ENCODE results near the gene SLC1A3. TPM values are rescaled to one million over a fixed set of nuclear protein-coding genes. Genes with fewer than 3 reads are reported as not detected.

Gene SLC1A3
- total RNA-seq, 1 donor from 2014 or later, result not detected

DNA sequence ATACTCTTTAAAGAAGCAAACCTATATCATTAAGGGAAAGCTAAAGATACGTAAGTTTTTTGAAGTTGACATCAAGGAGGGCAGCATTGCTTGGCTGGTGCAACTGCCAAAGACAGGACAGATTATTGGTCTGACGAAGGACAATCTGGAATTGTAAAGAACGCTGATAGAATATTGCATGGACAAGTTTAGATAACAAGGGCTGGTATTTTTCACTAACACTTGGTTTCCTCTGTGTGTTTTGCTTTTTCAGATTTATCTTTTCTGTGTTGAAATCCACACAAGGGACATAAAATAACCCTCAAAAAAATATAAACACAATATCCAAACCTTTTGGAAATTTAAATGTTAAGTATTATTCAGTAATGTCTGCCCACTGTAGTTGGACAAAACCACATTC lies 39.7 kb downstream of the SLC1A3 start:
- Mint-ChIP-seq H3K27me3 (peaks cover 7% of the 10 kb centered on the region), H3K36me3 (ENCODE audit: low read depth) (no peaks in the 10 kb centered on the region), H3K4me3 (no peak overlapping the region), H3K27ac (no peak overlapping the region), H3K4me1 (no peaks in the 10 kb centered on the region), H3K9me3 (no peaks in the 10 kb centered on the region)
- no peak for DNase-seq
- intact Hi-C loops (cut with micrococcal nuclease), result no loop called here

DNA sequence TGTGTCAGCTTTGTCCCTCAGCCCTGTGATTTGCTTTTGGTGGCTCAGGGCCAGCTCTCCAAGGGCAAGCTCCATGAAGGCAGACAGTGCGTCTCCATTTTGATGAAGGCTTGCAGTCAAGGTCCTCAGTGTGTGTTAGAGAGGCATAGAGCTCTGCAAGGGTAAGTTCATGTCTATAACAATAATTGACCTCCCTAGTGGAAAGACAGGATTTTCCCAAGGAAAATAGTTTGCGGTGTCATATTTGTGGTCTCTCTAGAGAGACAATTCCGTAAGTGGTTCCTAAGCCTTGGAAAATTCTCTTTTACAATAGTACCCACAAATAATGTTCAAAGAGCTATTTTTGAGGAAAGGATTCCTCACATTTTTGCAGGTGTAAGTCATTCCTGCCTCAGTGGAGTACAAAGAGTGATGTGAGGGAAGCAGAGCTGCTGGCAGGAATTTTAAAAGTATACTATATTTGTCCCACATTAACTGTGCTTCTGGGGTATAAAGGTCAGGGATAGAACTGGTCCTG lies 40.2 kb downstream of the SLC1A3 start:
- Mint-ChIP-seq H3K27me3 (peaks cover 9% of the 10 kb centered on the region), H3K4me3 (no peak overlapping the region), H3K4me1 (no peaks in the 10 kb centered on the region), H3K27ac (no peak overlapping the region), H3K9me3 (no peaks in the 10 kb centered on the region), H3K36me3 (ENCODE audit: low read depth) (no peaks in the 10 kb centered on the region)
- intact Hi-C loops (cut with micrococcal nuclease), result no loop called here
- no peak for DNase-seq

DNA sequence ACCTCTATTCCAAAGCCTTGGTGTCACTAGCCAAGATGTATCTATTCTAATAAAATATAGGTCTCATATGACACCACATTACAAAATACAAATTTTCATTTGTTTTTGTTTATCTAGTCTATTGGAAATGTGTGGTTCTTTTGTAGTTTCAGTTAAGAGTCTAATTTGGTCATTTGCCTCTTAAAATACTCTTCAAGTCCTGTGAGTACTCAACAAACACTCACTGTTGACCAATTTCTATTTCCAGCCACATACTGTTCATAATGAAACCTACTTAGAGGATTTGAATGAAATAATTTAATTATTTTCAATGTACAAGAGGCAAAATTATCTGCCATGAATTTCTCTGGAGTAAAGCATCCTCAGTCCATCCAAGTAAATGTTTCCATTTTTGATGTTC lies 40.6 kb downstream of the SLC1A3 start:
- no peak overlapping the region for H3K27ac Mint-ChIP-seq
- no peak for DNase-seq
- H3K4me3 Mint-ChIP-seq, result no peak overlapping the region
- H3K27me3 Mint-ChIP-seq, result peaks cover 9% of the 10 kb centered on the region
- no peaks in the 10 kb centered on the region for H3K4me1 Mint-ChIP-seq
- H3K36me3 Mint-ChIP-seq (ENCODE audit: low read depth), result no peaks in the 10 kb centered on the region
- no peaks in the 10 kb centered on the region for H3K9me3 Mint-ChIP-seq
- intact Hi-C loops (cut with micrococcal nuclease), result no loop called here

DNA sequence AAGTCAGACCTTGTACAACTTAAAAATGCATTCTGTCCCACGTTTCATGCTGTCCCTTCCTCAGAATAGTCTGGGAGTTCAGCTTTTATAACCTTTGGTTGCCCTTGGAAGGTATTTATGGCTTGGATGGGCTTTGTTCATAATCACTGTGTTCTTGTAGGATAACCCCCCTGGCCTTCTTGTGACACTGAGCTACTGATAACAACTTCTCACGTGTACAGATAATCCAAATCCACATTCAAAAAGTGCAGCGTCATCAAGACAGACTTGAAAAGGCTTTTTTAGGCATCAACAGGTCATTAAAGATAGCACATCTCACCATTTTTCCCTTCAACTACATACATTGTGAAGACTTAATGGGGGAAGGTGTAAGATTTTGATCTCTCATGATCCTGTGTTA lies 42.0 kb downstream of the SLC1A3 start:
- no peak overlapping the region for H3K27ac Mint-ChIP-seq
- DNase-seq, result no peak
- intact Hi-C loops (cut with micrococcal nuclease), result no loop called here

DNA sequence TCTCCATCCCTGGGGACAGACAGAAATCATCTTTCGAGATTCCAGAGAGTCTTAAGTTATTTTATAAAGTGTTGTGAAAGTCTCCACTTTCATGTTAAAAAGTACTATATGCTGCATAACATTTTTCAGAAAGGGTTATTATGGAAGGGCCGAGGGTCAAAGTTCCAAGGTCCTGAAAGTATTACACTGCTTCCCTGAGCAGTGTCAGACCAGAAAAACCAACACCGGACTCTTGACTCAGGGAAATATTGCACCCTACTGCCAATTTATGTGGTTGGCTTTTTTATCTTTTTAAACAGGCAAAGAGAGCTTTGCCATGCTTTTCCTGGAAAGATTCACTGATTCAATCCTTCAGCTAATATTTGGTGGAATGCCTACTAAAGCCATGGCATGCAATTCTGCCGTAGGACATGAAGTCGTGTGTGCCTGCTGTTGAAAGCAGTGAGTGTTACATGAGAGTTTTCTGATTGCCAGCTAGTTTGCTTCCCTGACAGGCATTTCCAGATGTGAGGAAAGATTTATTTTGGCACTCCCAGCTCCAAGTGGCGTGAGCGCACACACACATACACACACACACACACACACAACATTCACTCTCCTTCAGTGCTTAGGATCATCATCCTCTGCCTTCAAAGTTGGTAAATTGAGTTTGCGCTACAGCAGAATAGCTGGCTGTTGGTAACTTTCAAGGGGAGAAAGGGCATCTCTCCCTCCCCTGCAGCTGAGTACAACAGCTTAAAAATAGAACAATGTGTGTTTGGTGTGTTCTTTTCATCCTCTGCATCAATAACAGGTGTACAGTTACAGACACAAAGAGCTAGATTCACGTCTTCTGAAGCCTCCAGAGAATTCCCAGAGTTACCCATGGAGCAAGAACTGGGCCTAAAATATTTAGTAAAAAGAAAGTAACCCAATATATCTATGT lies 45.6 kb downstream of the SLC1A3 start:
- H3K4me3 Mint-ChIP-seq, result no peak overlapping the region
- no peaks in the 10 kb centered on the region for H3K36me3 Mint-ChIP-seq (ENCODE audit: low read depth)
- H3K4me1 Mint-ChIP-seq, result no peaks in the 10 kb centered on the region
- DNase-seq, result no peak
- intact Hi-C loops (cut with micrococcal nuclease), result no loop called here
- no peak overlapping the region for H3K27ac Mint-ChIP-seq
- H3K27me3 Mint-ChIP-seq, result peaks cover 9% of the 10 kb centered on the region
- H3K9me3 Mint-ChIP-seq, result no peaks in the 10 kb centered on the region

More for the DNA sequence above, 42.0 kb downstream of the SLC1A3 start:
- H3K36me3 Mint-ChIP-seq (ENCODE audit: low read depth), result no peaks in the 10 kb centered on the region
- peaks cover 9% of the 10 kb centered on the region for H3K27me3 Mint-ChIP-seq
- no peaks in the 10 kb centered on the region for H3K4me1 Mint-ChIP-seq
- no peaks in the 10 kb centered on the region for H3K9me3 Mint-ChIP-seq
- H3K4me3 Mint-ChIP-seq, result no peak overlapping the region

DNA sequence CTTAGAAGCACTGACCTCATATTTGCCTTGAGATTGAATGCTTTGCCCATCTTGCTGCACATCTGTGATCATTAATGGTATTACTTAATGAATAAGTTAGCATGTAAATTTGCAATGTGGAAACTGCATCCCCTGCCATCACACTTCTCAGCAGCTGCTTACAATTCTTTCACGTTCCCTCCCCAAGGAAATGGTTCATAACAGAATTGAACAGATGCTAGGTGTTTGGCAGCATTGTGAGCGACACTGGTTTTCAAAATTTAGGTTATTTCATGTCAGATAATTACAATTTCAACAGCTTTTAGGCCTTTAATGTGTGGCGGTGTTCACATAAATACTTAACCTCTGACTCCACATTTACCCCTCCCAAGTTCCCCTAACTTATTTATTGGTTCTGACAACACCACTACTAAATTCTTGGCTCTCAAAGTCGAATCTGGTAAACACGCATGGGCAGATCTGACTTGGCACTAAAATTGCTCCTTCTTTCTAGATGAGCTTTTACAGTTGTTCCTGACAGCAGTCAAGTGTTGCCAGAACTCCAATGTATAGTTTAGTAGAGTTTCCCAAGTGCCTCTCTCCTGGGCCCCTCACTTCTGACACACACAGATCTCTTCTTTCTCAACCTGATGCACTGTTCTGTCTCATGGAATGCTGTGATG lies 46.8 kb downstream of the SLC1A3 start:
- intact Hi-C loops (cut with micrococcal nuclease), result no loop called here
- H3K4me1 Mint-ChIP-seq, result no peaks in the 10 kb centered on the region
- DNase-seq, result no peak
- peaks cover 14% of the 10 kb centered on the region for H3K27me3 Mint-ChIP-seq
- no peaks in the 10 kb centered on the region for H3K9me3 Mint-ChIP-seq
- no peak overlapping the region for H3K27ac Mint-ChIP-seq
- H3K4me3 Mint-ChIP-seq, result no peak overlapping the region
- no peaks in the 10 kb centered on the region for H3K36me3 Mint-ChIP-seq (ENCODE audit: low read depth)

DNA sequence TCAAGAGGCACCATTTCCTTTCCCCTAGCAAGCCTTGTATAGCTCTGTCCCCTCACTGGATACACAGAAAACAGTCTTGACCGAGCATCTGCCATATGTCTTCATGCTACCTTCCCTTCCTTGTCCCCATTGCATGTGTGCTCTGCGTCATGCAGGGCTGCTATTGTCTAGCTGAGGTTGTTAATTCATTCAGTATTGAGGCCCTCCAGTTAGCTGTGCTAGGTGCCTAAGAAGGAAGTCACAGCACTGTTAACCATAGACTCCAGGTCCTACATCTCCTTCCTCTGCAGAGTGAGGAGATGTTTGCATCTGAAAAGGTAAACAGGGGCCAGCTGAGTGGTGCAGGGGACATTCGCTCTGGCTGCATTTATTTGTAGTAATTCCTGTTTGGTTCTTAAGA lies 48.2 kb downstream of the SLC1A3 start:
- no peak for DNase-seq
- H3K4me3 Mint-ChIP-seq, result no peak overlapping the region
- H3K36me3 Mint-ChIP-seq (ENCODE audit: low read depth), result no peaks in the 10 kb centered on the region
- H3K9me3 Mint-ChIP-seq, result no peaks in the 10 kb centered on the region
- intact Hi-C loops (cut with micrococcal nuclease), result no loop called here
- H3K27ac Mint-ChIP-seq, result no peak overlapping the region
- no peaks in the 10 kb centered on the region for H3K4me1 Mint-ChIP-seq
- peaks cover 18% of the 10 kb centered on the region for H3K27me3 Mint-ChIP-seq

DNA sequence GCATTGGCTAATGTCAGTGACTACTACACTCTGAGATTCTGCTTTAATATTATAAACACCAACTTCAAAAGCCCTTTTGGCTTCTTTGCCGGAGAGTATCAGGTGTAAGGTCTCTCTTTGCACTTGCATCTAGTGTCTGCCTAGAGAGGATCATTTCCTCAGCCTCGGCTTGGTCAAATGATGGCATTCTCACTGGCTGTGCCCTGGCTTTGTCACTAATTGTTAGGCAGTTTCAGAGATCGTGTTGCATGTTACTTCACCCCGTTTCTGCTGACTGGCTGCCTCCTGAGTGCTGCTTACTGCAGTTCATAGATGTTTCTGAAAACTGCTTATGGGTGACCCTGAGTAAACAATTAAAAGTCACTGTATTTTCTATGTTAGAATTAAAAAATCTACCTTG lies 48.8 kb downstream of the SLC1A3 start:
- Mint-ChIP-seq H3K27me3 (peaks cover 18% of the 10 kb centered on the region), H3K36me3 (ENCODE audit: low read depth) (no peaks in the 10 kb centered on the region), H3K9me3 (no peaks in the 10 kb centered on the region), H3K27ac (no peak overlapping the region), H3K4me3 (no peak overlapping the region), H3K4me1 (no peaks in the 10 kb centered on the region)
- intact Hi-C loops (cut with micrococcal nuclease), result no loop called here
- DNase-seq, result no peak

DNA sequence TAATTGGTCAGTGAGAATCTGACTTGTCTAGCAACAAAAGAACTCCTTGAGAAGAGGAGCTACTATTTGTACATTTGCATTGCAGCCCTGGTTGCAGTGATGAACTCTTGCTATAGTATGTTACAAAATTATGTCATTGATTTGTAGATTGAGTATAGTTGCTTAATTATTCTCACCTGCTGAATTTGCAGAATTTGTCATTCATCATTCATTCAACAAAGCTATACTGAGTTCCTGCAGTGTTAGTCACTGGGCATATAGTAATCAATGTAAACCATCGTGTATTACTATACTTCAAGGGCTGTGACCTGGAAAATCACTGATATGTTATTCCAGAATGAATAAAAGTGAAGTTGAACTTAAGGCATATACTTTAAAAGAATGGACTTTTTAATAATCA lies 50.1 kb downstream of the SLC1A3 start:
- Mint-ChIP-seq H3K9me3 (no peaks in the 10 kb centered on the region), H3K4me3 (no peak overlapping the region), H3K36me3 (ENCODE audit: low read depth) (no peaks in the 10 kb centered on the region), H3K27ac (no peak overlapping the region), H3K27me3 (peaks cover 16% of the 10 kb centered on the region), H3K4me1 (no peaks in the 10 kb centered on the region)
- intact Hi-C loops (cut with micrococcal nuclease), result no loop called here
- DNase-seq, result no peak

DNA sequence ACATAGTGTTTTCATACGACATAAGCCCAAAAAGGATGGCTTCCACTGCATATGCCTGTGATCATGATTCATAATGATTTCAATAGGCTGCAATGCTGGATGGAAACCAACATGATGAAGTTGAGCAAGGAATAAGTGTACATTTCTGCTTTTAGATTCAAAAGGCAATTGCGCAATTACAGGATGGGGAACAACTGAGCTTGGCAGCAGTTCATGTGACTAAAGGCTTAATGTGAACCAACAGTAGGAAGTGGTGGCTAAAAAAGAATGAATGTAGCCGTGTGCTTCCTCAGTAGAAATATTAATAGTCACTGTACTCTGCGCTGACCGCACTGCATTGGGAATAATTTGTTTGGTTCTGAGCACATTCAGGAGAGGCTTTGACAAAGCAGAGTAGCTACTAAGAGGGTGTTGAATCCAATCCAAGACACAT lies 51.2 kb downstream of the SLC1A3 start:
- no peak overlapping the region for H3K4me3 Mint-ChIP-seq
- H3K36me3 Mint-ChIP-seq (ENCODE audit: low read depth), result no peaks in the 10 kb centered on the region
- H3K4me1 Mint-ChIP-seq, result no peaks in the 10 kb centered on the region
- H3K27me3 Mint-ChIP-seq, result peaks cover 15% of the 10 kb centered on the region
- no peaks in the 10 kb centered on the region for H3K9me3 Mint-ChIP-seq
- DNase-seq, result no peak
- H3K27ac Mint-ChIP-seq, result no peak overlapping the region
- intact Hi-C loops (cut with micrococcal nuclease), result no loop called here

DNA sequence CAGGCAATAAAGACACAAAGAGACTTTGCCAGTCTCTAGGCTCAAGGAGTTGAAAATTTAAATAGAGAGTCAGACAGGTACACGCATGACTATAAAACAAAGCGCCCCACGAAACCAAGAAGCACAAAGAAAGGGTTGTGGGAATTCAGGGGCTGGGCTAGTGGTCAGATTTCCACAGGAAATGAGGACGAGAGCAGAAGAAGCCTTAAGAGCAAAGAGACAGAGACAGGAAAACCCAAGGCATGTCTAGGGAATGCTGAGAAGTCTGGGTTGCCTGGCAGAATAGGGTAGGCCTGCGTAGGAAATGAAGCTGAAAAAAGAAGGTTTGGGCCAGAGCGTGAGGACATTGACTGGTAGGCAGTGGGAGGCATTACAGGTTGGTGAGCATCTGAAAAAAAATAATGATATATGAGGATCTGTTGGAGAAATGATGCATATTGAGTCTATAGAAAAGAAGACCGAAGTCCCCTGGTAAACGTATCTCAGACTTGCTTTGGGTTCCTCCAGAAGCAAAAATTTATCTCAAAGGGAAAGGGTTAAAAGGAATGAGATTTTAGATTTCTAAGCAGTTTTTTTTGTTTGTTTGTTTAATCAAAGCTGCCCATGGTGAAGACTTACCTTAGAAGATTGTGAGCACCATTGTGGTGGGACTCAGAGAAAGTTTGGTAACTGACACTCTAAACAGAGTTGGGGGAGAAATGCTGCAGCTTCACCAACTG lies 51.8 kb downstream of the SLC1A3 start:
- H3K4me1 Mint-ChIP-seq, result no peaks in the 10 kb centered on the region
- intact Hi-C loops (cut with micrococcal nuclease), result no loop called here
- no peak overlapping the region for H3K27ac Mint-ChIP-seq
- H3K27me3 Mint-ChIP-seq, result peaks cover 15% of the 10 kb centered on the region
- H3K36me3 Mint-ChIP-seq (ENCODE audit: low read depth), result no peaks in the 10 kb centered on the region
- no peaks in the 10 kb centered on the region for H3K9me3 Mint-ChIP-seq
- DNase-seq, result no peak
- H3K4me3 Mint-ChIP-seq, result no peak overlapping the region

DNA sequence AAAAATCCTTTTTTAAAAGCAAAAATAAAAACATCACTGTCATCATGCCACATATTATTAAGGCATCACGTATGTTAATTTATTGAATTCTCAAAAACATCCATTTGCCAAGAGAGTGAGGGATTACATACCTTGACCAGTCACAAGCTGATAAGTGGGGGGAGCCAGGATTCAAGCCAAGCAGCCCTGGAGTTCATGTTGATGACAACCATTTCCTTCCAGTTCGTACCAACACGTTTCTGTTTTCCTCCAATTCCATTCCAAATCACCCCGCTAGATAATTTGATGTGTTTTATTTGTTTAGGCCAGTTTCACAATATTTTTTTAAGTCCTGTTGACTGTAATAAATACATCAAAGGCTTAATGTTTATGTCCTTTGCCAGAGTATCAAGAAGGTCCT lies 53.0 kb downstream of the SLC1A3 start:
- no peaks in the 10 kb centered on the region for H3K4me1 Mint-ChIP-seq
- no peak overlapping the region for H3K4me3 Mint-ChIP-seq
- H3K36me3 Mint-ChIP-seq (ENCODE audit: low read depth), result no peaks in the 10 kb centered on the region
- no peak for DNase-seq
- H3K9me3 Mint-ChIP-seq, result no peaks in the 10 kb centered on the region
- no peak overlapping the region for H3K27ac Mint-ChIP-seq
- intact Hi-C loops (cut with micrococcal nuclease), result no loop called here
- peaks cover 14% of the 10 kb centered on the region for H3K27me3 Mint-ChIP-seq

DNA sequence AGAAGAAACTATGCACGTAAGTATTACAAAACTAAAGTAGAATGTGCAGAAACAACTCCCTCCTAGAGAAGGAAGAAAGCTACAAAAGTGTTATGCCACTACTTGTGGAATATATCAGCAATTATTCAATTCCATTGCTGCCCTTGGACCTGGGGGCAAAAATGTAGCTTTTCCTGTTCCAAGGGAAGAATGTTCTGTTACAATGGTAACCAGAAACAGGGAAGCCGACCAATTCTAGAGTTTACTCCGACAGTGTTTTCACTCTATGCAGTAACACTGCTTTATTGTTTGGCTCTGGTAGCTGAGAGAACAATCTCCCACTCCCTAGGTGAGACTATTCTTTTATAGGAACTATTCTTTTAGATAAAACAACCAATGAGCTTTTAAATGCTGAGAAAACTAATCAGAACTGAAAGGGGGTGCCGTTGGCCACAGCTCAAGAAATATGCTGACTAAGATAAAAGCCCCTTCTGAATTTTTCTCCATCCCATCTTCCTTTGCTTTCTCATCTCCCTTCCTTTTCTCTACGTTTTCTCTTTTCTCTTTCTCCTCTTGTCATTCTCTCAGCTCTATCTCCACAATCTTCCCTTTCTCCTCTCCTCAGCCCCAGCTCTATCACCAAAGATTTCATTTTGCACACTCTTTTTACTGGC lies 54.1 kb downstream of the SLC1A3 start:
- Mint-ChIP-seq H3K27ac (no peak overlapping the region), H3K27me3 (peaks cover 14% of the 10 kb centered on the region), H3K4me1 (no peaks in the 10 kb centered on the region), H3K4me3 (no peak overlapping the region), H3K36me3 (ENCODE audit: low read depth) (no peaks in the 10 kb centered on the region), H3K9me3 (no peaks in the 10 kb centered on the region)
- intact Hi-C loops (cut with micrococcal nuclease), result no loop called here
- no peak for DNase-seq

Data from activated CD4-positive, alpha-beta T cell treated with anti-CD3 and anti-CD28 coated beads, Interleukin-2, amount 10 ng/mL, durations not matched to agents 24 days and 14 days (primary cell).